HUES64 (cell line): Measurements from ENCODE around the gene COL5A1.

Experiments used
- H3K27ac ChIP-seq: 2 replicates; pipeline ENCODE4 v1.7.0; 2013; ENCODE audit warnings: low read depth, low read length, inconsistent platforms
- H3K27me3 ChIP-seq: 2 replicates; pipeline ENCODE4 v1.6.1; 2013; ENCODE audit warnings: mild to moderate bottlenecking, low read length; ENCODE audit not compliant: insufficient read depth
- H3K36me3 ChIP-seq: 2 replicates; pipeline ENCODE4 v1.6.1; 2013; ENCODE audit warnings: mild to moderate bottlenecking, low read length; ENCODE audit not compliant: insufficient read depth
- H3K4me1 ChIP-seq: 2 replicates; pipeline ENCODE4 v1.6.1; 2013; ENCODE audit warnings: mild to moderate bottlenecking, low read length, moderate library complexity; ENCODE audit not compliant: insufficient read depth
- H3K4me3 ChIP-seq: 2 replicates; pipeline ENCODE4 v1.5.1; 2013; ENCODE audit warnings: mild to moderate bottlenecking, low read length, moderate library complexity
- H3K9ac ChIP-seq: 2 replicates; pipeline ENCODE4 v1.6.1; 2013; ENCODE audit warnings: mild to moderate bottlenecking, low read depth, low read length
- H3K9me3 ChIP-seq: 2 replicates; pipeline ENCODE4 v1.6.1; 2013; ENCODE audit warnings: low read depth, low read length; ENCODE audit not compliant: insufficient read depth
- whole genome bisulfite sequencing: fragments of 150-250, 120-280 bp; methylation state at CpG from one replicate; pipeline ENCODE4 v1.1.7; 2013; ENCODE audit warnings: missing lambda C conversion rate; 5-methylcytosine and 5-hydroxymethylcytosine counted together

COL5A1 gene

GRCh38 chr9:134720796-134721195 lies 79.2 kb downstream of the COL5A1 start:
- WGBS: 96% methylated on average over 9 of the region's 9 CpGs
- H3K27me3 ChIP-seq: no peaks in the 10 kb centered on the region
- no peak overlapping the region for H3K4me3 ChIP-seq

DNA sequence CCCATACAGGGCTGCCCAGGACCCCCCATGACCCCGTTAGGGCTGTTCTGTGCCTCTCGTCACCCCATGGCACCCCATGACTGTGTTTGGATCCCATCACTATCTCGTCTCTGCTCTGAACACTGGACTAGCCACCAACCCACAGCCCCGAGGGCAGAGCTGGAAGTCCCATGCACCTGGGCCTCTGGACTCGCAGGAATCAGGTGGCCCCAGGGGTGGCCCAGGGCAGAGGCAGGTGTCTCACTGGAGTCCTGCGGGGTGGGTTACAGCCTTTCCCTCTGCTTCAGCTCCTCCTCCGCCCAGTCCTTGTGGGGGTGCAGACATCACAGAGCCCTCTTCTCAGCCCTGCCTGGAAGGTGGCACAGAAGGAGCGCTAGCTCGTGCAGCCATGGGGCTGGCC lies 79.7 kb downstream of the COL5A1 start:
- WGBS: 95% methylated on average over 9 of the region's 9 CpGs
- Histone ChIP-seq H3K27me3 (no peaks in the 10 kb centered on the region), H3K36me3 (no peaks in the 10 kb centered on the region), H3K4me3 (no peak overlapping the region), H3K4me1 (no peaks in the 10 kb centered on the region), H3K9ac (no peak overlapping the region), H3K27ac (no peak overlapping the region), H3K9me3 (no peaks in the 10 kb centered on the region)

More at GRCh38 chr9:134720796-134721195, 79.2 kb downstream of the COL5A1 start:
- Histone ChIP-seq H3K9ac (no peak overlapping the region), H3K27ac (no peak overlapping the region), H3K36me3 (no peaks in the 10 kb centered on the region), H3K4me1 (no peaks in the 10 kb centered on the region), H3K9me3 (no peaks in the 10 kb centered on the region)

GRCh38 chr9:134722120-134722701 lies 80.6 kb downstream of the COL5A1 start:
- no peak overlapping the region for H3K4me3 ChIP-seq
- no peak overlapping the region for H3K9ac ChIP-seq
- 94% methylated on average over 15 of the region's 15 CpGs for WGBS
- no peaks in the 10 kb centered on the region for H3K27me3 ChIP-seq
- H3K36me3 ChIP-seq: no peaks in the 10 kb centered on the region
- H3K9me3 ChIP-seq: no peaks in the 10 kb centered on the region
- H3K4me1 ChIP-seq: no peaks in the 10 kb centered on the region
- H3K27ac ChIP-seq: no peak overlapping the region

- no peaks in the 10 kb centered on the region for H3K9me3 ChIP-seq
- H3K4me3 ChIP-seq: no peak overlapping the region
- H3K9ac ChIP-seq: no peak overlapping the region
- WGBS: 91% methylated on average over 17 of the region's 17 CpGs
- H3K36me3 ChIP-seq: no peaks in the 10 kb centered on the region
- no peaks in the 10 kb centered on the region for H3K4me1 ChIP-seq
- H3K27me3 ChIP-seq: no peaks in the 10 kb centered on the region
- no peak overlapping the region for H3K27ac ChIP-seq
These were observed 81.4 kb downstream of the COL5A1 start for GRCh38 chr9:134723037-134723436.

- no peaks in the 10 kb centered on the region for H3K9me3 ChIP-seq
- no peak overlapping the region for H3K9ac ChIP-seq
- H3K4me1 ChIP-seq: no peaks in the 10 kb centered on the region
- WGBS: 88% methylated on average over 13 of the region's 13 CpGs
- no peak overlapping the region for H3K27ac ChIP-seq
- no peaks in the 10 kb centered on the region for H3K36me3 ChIP-seq
- no peak overlapping the region for H3K4me3 ChIP-seq
- no peaks in the 10 kb centered on the region for H3K27me3 ChIP-seq
These were observed 82.0 kb downstream of the COL5A1 start for GRCh38 chr9:134723491-134724190.

GRCh38 chr9:134724202-134724911 lies 82.8 kb downstream of the COL5A1 start:
- Histone ChIP-seq H3K27me3 (no peaks in the 10 kb centered on the region), H3K9ac (no peak overlapping the region), H3K27ac (no peak overlapping the region), H3K9me3 (no peaks in the 10 kb centered on the region), H3K4me3 (no peak overlapping the region), H3K36me3 (no peaks in the 10 kb centered on the region), H3K4me1 (no peaks in the 10 kb centered on the region)
- WGBS: 88% methylated on average over 25 of the region's 25 CpGs

DNA sequence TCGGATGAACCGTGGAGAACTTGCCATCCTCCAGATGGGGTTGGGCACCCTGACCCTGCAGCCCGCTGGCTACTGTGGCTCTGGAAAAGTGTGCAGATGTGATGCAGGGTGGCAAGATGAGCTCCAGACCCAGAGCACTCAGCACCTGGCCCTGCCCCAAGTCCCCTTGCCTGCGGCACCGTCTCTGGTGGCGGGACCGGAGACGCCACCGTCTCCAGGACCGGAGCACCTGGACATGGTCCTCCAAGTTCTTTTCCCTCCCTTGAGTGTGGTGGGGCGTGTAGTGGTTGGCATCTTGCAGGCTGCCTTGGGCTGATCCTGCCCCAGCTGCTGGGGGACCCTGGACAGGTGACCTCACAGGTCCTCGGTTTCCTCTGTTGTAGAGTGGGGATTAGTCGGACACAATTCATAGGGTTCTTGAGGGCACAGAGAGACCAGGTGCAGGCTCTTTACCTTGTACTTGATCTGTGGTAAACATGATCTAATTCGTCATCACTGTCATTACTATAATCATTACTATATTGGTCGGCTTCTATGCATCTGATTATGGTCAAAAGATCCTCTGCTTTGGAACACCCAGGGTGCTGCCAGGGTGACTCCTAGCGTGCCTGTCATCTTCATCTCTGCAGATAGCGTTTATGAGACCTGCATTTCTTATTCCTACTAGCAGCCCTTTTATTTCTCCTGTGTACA lies 83.5 kb downstream of the COL5A1 start:
- H3K36me3 ChIP-seq: no peaks in the 10 kb centered on the region

GRCh38 chr9:134725605-134725940 lies 84.0 kb downstream of the COL5A1 start:
- Histone ChIP-seq H3K27ac (no peak overlapping the region), H3K27me3 (no peaks in the 10 kb centered on the region), H3K9ac (no peak overlapping the region), H3K4me3 (no peak overlapping the region), H3K4me1 (no peaks in the 10 kb centered on the region), H3K9me3 (no peaks in the 10 kb centered on the region), H3K36me3 (no peaks in the 10 kb centered on the region)
- WGBS: 75% methylated on average over 2 of the region's 4 CpGs

More for the DNA sequence above, 83.5 kb downstream of the COL5A1 start:
- WGBS: 97% methylated on average over 17 of the region's 17 CpGs
- H3K27ac ChIP-seq: no peak overlapping the region
- H3K9me3 ChIP-seq: no peaks in the 10 kb centered on the region
- H3K27me3 ChIP-seq: no peaks in the 10 kb centered on the region
- H3K4me1 ChIP-seq: no peaks in the 10 kb centered on the region
- no peak overlapping the region for H3K9ac ChIP-seq
- no peak overlapping the region for H3K4me3 ChIP-seq

DNA sequence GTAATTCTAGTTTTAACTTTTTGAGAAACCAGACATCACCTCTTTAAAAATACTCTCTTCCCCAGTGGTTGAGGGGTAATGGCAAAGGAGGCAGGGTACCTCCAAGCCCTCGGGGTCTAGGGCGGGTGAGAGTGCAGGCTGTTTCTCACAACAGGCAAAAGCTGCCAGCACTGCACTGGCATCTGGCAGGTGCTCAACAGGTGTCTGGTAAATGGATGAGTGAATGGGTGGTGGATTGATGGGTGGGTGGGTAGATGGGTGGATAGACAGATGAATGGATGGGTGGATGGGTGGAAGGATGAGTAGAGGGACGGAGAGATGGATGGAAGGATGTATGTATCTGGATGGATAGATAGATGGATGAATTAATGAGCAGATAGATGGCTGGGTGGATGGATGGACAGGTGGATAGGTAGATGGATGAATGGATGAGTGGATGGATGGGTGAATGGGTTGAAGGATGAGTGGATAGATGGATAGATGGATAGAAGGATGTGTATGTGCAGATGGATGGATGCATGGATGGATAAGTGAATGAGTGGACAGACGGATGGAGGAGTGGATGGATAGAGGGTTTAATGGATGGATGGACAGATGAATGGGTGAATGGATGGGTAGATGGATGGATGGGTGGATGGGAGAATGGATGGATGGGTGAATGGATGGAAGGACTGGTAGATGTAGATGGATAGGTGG lies 84.6 kb downstream of the COL5A1 start:
- H3K4me1 ChIP-seq: no peaks in the 10 kb centered on the region
- WGBS: 91% methylated on average over 4 of the region's 4 CpGs
- H3K27me3 ChIP-seq: no peaks in the 10 kb centered on the region
- no peak overlapping the region for H3K9ac ChIP-seq
- no peaks in the 10 kb centered on the region for H3K9me3 ChIP-seq
- H3K4me3 ChIP-seq: no peak overlapping the region
- H3K36me3 ChIP-seq: no peaks in the 10 kb centered on the region
- H3K27ac ChIP-seq: no peak overlapping the region

GRCh38 chr9:134726722-134727034 lies 85.1 kb downstream of the COL5A1 start:
- Histone ChIP-seq H3K4me3 (no peak overlapping the region), H3K9ac (no peak overlapping the region), H3K9me3 (no peaks in the 10 kb centered on the region), H3K4me1 (no peaks in the 10 kb centered on the region), H3K36me3 (no peaks in the 10 kb centered on the region), H3K27me3 (no peaks in the 10 kb centered on the region), H3K27ac (no peak overlapping the region)
- WGBS: 90% methylated on average over 1 of the region's 1 CpG
